Stimulated activated CD8-positive, alpha-beta memory T cell treated with anti-CD3 and anti-CD28 coated beads, Interleukin-7, amount 100 ng/mL, for 1 hour (primary cell): Measurements from ENCODE around the gene STAT6.

Experiments
- DNase-seq, 2 donors: peaks; one replicate each; pipeline ENCODE4 v3.0.0-alpha.2; 2020; ENCODE audit warnings: low read depth in 2 of 2

Gene STAT6

DNA sequence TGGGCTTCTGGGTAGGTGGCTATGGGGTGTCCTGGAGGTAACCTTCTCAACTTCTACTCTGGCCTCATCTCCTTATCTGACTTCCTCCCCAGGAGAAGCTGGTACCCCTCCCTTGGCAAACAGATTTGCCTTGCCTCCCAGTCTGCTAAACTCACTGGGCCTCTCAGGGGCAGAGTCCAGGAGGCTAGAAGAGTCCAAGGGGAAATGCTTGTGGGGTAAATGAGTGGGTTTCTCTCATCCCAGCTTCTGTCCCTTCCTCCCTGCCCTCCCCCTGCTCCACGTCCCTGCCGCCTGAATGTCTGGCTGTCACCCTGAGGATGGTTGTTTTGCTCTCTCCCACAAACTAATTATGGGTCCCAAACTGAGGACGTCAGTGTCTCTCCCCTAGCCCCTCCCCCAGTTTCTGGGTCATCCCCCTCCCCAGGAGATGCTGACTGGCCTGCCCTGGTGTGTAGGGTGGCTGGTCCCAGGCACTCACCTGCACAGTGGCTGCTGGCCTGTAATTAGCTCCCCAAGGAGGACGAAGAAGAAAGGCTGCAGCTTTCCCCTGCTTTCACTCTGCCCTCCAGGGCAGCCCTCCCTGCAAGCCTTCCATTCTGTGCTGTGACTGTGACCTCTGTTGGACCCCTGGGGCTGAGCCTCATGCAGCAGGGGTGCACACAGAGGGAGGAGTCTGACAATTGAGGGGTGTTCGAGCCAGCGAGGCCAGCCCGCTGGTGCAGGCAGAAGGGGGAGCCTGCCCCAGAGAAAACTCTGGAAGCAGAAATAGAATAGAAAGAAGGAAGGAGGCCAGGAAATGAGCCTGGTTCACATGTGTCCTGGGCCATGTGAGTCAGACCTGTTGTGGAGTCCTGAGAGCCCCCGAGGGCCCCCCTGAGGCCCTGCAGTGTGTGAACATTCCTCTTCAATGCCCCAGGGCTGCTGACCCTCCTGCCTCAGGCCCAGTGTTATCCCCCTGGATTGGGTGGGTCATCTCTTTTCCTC, 36.1 kb upstream of the STAT6 start, which contains the start of gene LRP1-AS:
Gene LRP1-AS (minus strand): TSS at position 659 of the 984 bp plus-strand sequence.
- no peak for DNase-seq

DNA sequence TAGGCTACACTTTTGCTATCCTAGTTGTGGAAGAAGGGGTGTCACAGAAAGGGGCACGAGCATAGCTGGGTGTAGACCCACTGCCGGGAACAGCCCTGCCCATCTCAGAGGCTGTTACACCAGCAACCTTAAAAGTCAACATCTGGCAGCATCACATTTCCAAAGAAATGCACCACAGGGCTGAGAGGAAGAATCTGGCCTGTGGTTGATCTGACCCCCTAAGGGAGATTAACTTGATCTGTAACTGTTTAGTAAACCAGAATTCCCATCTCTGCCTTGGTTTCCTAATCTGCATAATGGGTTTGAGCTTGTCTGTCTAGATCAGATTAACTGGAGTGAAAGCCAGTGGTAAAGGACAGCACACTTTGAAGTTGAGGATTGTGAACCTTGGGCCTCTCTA, 34.9 kb upstream of the STAT6 start:
- DNase-seq: no peak

DNA sequence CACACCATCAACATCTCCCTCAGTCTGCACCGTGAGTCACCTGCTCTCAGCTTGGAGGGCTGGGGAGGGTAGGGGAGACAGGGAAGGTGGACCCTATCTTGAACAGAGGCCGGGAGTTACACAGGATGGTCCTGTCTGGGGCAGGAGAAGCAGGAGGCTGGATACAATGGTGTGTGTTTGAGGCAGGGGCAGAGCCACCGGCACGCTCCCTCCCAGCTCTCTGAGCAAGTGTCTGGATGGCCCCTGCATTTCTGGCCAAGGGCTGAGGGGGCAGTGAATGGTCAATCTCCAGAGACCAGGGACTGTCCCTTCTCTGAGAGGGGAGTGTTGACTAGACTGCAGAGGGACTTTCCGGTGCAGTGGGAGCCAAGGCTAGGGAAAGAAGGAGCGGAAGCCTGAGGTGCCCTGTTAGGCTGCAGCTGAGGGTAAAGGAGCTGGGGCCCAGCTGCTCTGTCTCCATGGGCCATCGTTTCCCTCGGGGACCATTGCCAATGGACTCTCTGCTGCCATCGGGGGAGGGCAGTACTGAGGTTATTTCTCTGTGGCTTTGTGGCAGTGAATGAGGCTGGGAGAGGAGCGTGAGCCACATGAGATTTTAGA, 34.4 kb upstream of the STAT6 start:
- DNase-seq: no peak

DNA sequence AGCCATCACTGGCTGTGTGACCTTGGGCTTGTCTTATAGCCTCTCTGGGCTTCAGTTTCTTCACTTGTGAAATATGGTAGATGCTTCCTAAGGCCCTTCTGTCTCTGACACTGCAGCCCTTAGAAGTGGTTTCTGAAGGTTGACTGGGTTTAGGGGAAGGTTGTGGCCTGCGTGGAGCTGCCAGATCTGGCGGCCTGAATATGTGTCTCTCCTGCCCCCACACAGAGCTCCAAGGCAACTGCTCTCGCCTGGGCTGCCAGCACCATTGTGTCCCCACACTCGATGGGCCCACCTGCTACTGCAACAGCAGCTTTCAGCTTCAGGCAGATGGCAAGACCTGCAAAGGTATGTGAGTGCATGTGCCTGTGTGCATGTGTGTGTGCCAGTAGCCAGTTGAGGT, 32.3 kb upstream of the STAT6 start:
- DNase-seq: no peak

DNA sequence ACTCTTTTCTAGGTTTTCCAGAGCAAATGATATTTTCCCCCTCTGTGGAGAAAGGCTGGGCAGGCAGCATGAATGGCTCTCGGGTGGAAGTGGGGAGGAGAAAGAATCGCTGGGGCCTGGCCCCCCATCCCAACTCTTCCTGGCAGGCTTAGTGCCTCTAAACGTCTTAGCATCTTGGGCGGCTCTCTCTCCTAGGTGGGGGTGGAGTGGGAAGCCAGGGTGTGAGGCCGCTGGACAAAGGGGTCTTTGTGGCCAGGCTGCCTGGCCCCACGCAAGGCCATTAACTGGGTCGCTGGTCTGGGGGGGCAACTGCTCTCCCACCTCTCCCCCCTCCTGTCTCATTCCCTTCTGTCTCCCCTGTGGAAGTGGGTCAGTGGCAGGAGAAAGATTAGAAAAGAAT, 31.6 kb upstream of the STAT6 start:
- no peak for DNase-seq

DNA sequence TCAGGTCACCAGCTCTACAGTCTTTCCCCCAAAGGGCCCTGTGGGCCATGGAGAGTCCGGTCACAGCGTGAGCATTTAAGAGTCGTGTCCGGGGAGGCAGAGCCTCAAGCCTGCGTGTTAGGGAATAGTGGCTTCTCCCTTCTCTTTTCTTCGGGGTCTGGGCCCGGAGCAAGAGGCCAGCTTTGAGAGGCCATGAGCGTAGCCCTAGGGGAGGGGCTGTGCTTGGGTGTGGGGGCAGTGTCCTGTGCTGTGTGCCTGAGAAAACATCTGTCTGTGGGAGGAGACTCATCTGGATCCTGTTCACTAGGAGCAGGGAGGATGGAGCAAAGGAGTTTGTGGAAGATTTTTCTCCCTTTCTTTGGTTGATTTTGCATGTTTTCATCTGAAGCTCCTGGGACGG, 31.0 kb upstream of the STAT6 start:
- no peak for DNase-seq

DNA sequence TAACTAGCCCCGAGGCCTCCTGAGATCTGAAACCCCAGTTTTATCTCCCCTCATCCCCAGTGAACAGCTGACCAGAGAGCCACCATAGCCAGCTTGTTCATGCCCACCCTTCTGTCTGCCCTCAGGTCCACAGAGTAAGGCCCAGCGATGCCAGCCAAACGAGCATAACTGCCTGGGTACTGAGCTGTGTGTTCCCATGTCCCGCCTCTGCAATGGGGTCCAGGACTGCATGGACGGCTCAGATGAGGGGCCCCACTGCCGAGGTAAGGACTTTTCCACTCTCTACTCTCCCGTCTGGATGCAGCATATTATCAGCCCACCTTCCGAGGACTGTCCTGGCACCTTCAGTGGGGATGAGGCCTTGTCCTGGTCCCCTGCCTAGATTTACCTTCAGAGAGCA, 30.1 kb upstream of the STAT6 start:
- DNase-seq: no peak

DNA sequence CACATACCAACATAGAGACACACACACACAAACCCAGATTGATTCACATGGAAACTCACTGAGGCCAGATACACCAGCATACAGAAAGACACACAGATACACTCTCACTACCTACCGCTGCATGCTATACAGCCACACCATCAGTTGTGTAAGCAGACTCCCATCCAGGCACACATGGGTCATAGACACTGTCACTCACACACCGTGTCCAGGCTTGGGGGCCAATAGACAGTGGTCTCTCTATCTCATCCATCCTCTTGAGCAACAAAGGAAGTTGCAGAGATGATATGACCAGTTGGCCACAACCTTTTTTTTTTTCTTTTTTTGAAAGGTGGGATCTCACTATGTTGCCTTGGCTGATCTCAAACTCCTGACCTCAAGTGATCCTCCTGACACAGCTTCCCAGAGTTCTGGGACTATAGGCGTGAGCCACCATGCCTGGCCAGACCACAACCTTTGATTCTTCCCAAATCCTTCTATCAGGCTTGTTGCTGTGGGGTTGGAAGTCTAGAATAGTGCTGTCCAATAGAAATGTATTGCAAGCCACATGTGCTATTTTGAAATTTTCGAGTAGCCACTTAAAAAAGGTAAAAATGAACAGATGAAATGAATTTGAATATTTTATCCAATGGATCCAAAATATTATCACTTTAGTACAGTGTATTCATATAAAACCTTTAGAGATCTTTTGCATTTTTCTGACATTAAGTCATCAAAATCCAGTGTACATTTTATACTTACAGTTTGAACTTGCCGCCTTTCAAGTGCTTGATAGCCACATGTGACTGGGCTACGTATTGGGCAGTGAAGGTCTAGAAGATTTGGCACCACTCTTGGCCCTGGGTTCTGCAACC, 28.9 kb upstream of the STAT6 start:
- DNase-seq: no peak

DNA sequence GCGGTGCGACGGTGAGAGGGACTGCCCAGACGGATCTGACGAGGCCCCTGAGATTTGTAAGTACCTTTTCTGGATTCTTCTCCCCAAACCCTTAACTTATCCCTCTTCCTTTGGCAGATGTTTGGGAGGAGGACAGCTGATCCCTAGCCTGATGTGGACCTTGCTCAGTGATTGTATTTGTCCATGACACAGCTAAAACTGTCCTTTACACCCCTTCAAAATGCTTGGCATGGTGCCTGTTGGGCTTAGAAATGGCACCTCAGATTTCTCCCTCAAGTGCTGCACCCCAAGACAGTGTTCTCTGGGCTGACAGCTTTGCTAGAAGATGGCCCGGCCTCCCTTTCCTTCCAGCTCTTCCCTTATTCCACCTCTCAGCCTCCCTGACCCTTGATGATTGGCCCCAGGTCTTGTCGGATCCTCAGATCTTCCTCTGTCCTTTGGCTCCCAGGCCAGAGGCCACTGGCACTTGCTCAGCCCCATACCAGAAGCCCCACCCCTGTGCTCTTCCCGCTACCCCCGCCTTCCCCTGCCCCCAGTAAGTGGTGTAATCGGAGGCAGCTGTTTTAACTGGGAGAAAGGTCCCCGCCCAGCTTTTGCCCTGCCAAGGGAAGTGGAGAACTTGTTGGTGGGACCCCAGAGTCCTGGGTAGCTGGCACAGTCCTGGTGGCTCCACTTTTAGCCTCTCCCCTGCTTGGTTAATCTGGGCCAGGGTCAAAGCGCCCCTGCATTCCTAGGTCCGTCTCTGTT, 27.5 kb upstream of the STAT6 start:
- no peak for DNase-seq

DNA sequence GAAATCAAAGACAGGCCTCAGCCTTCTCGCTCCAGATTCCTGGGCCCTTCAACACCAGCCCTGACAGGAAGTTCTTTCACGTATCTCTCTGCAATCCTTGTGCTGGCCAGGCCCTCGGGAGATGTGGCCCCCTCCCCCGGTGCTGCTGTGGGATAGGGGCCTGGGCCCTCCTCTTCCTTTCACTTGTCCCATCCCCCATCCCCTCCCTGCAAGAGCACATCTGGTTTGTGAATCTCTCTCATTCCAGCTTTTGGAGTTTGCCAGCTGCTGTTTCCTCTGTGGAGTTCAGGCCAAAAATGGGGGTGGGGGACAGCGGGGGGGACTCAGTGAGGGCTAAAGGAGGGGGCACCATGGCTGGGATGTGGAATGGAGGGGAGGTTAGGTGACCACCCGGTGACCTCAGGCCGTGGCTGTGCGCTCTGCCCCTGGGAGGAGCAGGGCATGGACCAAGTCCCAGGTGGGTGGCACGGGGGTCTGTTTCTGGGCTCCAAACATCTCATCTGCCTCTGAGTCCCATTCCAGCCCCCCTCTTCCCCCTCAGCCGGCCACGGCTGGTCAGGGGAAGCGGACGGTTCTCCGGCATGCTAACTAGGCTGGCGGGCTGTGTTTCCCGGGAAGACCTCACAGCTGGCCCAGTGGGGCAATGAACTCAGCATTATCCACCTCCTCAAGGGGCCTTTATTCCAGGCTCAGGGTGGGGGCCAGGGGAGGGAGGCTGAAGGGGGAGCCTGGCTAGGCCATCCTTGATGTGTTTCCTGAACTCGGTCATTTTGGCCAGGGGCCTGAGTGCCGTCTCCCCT, 24.6 kb upstream of the STAT6 start:
- no peak for DNase-seq

DNA sequence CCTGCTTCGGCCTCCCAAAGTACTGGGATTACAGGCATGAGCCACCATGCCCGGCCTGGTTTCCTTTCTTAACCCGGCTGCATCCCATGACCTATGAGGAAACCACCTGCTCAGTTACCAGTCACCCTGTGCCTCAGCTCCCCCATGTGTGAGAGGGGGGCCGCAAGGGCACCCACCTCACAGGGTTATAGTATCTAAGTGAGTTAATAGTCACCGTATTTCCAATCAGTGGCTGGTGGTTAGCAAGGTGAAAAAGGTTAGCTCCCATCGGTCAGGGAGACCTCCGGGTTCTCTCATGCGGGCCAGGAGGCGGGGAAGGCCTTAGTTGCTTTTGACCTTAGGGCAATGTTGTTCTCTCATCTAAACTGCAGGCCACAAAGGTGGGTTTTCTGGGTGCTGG, 23.8 kb upstream of the STAT6 start:
- no peak for DNase-seq

DNA sequence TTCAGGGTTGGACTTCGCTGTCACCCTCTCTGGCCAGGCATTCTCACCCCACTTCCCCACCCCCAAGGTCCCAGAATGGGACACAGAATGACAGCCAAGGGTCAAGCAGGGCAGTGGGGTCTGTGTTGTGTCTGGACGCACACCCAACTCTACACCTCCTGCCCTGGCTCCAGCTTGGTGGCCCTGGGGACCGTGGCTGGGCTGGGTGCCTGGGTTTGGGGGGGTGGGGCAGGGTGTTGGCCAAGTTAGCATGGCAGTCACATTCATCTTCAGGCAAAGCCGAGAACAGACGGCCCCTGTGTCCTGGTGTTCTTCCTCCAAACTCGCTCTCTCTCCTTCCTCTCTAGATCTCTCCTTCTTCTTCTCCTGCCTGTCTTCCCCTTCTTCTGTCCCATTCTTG, 22.8 kb upstream of the STAT6 start:
- DNase-seq: no peak

DNA sequence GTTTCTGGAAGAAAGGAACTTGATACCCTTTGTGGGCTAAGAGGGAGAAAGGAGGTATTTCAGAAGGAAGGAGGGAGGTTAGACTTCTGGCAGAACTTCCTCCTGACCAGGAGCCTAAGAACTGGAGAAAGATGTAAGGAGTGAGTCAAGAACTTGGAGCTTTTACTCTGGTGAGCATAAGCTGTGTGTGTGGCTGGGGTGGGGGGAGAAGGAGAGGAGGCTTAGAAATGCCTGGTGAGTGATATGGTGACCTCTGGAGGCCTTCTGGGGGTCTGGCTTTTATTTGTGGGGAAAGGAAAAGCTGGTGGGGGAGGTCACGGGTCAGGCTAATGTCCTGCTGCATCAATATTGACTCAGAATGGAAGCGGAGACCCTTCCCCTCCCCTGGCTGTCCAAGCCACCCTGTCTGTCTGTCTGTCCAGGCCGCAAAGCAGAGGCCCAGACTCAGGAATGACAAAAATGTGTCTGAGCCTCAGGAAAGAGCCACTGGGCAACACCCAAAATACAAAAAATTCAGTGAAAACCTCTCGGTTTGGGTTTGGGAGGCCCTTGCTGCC, 21.9 kb upstream of the STAT6 start:
- no peak for DNase-seq

DNA sequence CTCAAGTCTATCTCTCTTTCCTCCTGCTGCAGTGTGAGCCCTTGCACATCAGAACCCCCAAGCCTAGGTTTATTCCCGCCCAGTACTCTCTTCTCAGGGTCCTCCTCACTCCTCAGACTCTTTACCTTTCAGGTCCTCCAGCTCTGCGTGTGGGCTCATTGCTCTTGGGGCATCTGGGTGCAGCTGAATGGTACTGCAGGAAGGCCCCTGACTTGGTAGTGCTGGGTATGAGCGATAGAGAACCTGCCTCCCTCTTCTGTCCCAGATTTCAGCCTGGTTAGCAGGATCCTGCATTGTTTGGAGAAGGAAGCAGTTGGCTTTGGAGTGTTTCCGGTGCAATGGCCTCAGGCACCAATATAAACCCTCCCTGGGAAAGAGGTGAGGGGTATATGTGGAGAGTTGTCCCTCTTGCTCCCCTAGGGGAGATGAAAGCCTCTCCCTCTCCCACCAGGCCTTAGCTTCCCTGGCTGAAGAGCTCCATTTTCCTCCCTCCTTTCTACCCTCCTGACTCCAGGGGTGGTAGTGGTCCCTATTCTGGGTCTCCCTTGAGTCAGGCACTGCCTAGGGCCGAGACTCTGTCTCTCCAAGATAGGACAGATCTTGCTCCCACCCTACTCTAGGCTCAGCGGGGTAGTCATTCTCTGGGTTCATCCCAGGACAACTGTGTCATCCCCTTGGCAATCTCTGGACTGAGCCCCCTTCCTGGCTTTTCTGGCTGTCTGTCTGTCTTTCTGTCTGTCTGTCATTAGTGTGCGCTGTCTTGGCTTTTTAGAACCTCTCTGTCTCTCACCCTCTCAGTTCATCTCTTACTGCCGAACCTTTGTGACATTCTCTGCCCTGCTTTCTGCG, 21.0 kb upstream of the STAT6 start:
- DNase-seq: no peak

DNA sequence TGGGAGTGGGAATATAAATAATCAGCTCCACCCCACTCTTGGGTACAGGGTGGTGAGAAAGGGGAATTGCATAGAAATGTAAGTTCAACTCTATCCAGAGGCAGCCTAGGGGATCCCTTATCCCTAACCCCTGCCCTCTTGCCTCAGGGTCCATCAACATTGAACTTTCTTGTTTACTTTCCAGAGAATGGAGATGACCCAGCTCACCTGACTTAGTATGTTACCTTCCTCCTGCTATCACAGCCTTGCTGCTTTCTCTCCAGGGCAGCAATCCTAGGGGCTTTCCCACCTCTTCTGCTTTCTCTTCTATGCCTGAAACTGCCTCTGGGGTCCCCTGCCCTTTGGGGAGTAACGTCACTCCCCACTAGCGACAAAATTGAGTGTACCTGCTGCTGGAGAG, 19.8 kb upstream of the STAT6 start:
- DNase-seq: no peak

DNA sequence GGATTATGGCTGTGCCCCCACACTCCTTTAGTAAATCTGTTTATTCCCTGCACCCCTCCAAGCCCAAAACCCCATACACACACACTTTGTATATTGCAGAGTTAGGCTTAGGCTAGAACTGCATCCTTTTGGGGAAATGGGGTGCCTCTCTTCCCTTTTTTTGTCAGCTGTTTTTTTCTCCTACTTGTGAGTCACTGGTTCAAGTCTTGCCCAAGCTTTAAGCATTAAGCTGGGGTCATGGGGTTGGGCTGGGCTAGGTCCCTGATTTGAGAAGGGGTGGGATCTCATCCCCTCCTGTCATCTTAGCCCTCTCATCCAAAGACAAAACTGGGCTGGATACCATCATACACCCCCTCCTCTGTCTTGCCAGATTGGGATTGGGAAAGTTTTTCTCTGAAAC, 18.7 kb upstream of the STAT6 start:
- DNase-seq: no peak

DNA sequence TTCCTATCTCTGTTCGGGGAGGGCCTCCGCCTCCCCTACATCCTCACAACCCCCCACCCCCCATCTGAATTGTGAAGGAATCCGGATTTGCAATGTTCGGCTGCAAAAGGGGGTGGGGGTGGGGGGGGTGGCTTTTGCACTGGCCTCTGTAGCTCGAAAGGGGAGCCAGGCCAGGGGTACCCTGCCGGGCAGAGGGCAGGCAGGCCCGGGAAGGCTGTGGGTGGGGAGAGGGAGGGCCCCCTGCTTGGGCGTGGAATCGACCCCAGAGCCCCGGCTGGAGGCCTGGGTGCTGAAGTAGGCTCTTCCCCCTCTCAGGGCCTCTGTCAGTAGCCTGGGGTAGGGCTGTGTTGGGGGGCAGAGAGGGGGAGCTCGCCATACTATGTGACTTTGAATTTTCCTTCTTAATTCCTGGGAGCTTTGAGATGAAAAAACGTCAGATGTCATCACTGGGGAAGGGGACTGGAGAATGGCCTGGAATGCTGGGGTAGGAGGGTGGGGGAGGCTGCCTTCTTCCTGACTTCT, 18.2 kb upstream of the STAT6 start:
- no peak for DNase-seq

DNA sequence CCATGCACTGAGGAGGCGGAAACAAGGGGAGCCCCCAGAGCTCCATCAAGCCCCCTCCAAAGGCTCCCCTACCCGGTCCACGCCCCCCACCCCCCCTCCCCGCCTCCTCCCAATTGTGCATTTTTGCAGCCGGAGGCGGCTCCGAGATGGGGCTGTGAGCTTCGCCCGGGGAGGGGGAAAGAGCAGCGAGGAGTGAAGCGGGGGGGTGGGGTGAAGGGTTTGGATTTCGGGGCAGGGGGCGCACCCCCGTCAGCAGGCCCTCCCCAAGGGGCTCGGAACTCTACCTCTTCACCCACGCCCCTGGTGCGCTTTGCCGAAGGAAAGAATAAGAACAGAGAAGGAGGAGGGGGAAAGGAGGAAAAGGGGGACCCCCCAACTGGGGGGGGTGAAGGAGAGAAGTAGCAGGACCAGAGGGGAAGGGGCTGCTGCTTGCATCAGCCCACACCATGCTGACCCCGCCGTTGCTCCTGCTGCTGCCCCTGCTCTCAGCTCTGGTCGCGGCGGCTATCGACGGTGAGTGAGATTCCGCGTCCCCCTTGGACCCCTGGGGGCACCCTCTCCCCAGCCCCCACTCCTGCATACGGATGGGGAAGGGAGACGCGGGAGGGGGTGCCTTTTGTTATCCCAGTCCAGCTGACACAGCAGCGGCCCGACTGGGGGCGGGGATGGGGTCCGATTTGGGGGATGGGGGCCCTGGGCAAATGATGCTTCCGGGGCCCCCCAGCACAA, 17.5 kb upstream of the STAT6 start:
- DNase-seq: no peak
